ENCODE results near the gene KPNA5.

DNA sequence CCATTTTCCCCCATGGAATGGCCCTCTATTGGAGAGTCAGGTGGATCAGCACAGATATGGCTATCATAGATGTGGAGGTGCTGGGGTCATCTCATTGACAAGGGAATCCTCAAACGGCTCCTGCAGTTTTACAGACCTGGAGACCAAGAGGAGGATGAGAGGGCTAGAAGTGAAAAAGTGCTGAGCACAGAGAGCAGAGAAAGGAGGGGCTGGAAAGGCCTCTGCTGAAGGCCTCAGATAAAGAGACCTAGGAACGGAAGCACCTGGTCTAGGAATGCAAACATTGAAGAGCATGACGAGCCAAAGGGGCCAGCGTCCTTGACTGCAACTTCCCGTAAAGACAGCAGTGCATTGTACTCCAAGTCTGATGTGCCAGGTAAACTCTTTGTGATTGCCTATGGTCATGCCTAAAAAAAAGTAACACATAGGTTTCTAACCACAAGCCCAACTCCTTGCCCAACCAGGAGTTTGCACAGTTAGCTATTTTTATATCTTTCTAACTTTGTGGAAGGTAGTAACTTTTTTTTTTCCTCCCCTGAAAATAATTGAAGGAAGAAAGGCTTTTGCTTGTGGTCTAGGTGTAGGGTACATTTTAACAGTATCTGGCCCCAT lies 49.5 kb upstream of the KPNA5 start:
- TF ChIP-seq GATA3 (IDR thresholded peaks at IDR 0.05; ENCODE audit: low read depth, low read length) (no peak), GATA2 (IDR thresholded peaks at IDR 0.05; ENCODE audit: low read depth, low read length) (no peak)
